HG02759 (cell line): ENCODE measurements around the gene TRIP4.
"Not testable (repeated sequence)": the region's sequence is repeated elsewhere in the genome, so short reads cannot be mapped to it uniquely, and the experiment has no call there.

ENCODE experiments used
- ATAC-seq: cut with Tn5 transposase; IDR thresholded peaks from one replicate; pipeline ENCODE4 v1.9.1; 2021; ENCODE audit warnings: mild to moderate bottlenecking, moderate library complexity; ENCODE audit not compliant: unreplicated experiment

TRIP4 gene

DNA sequence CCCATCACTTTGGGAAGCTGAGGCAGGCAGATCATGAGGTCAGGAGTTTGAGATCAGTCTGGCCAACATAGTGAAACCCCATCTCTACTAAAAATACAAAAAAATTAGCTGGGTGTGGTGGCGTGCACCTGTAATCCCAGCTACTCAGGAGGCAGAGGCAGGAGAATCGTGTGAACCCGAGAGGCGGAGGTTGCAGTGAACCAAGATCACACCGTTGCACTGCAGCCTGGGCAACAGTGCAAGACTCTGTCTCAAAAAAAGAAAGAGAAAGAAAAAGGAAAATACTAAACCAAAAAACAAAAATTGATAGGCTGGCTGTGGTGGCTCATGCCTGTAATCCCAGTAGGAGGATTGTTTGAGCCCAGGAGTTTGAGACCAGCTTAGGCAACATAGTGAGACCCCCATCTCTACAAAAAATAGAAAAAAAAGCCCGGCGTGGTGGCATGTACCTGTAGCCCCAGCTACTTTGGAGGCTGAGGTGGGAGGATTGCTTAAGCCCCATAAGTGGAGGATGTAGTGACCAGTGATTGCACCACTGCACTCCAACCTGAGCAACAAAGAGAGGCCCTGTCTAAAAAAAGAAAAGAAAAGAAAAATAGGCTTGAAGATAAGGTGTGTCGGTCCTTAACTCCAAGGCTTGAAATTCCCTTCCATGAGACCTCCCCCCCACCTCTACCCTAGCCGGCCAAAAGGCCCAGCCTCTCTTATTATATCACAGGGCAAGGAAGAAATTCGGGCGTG is 7.3 kb upstream of the TRIP4 start:
- ATAC-seq: not testable (repeated sequence)

DNA sequence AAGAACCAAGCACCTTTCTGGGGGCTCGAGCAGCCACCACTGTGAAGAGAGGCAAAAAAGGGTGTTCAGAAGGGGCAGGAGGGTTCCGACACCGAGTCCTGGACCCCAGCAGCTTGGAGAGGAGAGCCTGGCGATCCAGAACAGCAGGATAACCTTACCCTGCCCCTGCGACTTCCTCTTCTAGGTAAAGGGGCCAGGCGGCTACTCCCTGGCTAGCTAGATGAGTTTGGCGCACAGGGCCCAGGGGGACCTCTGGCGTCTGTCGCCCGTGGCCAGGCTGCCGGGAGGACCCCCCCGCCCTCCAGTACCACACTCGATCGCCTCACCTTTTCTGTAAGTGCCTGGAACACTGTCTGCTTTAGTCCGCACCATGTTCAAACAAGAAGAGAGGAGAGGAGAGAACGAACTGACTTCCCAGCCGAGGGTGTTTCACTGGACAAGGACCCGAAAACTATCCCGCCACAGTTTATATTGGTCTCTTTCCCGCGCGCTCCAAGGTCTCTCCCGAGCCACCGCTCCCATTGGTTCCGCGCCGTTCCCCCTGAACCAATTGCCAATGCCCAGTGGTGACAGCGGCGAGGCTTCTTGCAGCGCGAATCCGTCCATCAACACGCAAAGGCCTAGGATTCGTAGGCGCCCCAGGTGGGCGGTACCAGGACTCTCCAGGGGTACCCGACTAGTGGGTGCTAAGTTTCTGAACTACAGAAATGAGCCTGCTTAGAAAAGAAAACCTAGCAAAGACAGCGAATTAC is 6.5 kb upstream of the TRIP4 start, which contains the start of gene PCLAF:
TSS of gene PCLAF (minus strand) at position 442 of the 752 bp plus-strand sequence. CDS start at position 372, 70 bp downstream.
- peak; percentile 98 for ATAC-seq

DNA sequence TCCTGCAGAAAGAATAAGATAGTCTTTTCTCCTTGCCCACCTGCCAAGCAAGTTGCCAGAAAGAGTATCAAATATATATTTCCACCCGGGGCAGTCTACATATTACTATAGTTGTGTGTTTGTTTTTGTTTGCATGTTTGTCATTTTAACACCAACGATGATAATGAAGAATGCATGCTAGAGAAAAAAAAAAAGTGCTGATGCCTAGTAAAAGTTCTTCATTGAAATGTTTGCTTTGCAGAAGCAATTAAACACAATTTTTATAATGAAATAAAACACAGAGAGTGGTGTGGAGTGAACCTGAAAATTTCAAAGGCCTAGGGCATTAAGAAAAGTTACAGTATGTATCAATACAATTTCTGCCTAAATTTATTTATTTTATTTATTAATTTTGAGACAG is 3.9 kb upstream of the TRIP4 start:
- ATAC-seq: no peak

DNA sequence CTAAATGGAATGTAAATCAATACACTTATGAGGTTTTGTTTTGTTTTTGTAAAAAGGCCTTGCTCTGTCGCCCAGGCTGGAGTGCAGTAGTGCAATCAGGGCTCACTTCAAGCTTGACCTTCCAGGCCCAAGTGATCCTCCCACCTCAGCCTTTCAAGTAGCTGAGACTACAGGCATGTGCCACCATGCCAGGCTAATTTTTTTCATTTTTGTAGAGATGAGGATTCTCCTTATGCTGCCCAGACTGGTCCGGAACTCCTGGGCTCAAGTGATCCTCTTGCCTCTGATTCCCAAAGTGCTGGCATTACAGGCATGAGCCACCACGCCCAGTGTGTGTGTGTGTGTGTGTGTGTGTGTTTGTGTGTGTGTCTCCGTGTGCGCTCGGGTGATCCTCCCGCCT is 1.3 kb upstream of the TRIP4 start:
- no peak for ATAC-seq

GRCh38 chr15:64389036-64389435 is 1.4 kb downstream of the TRIP4 start:
- no peak for ATAC-seq

DNA sequence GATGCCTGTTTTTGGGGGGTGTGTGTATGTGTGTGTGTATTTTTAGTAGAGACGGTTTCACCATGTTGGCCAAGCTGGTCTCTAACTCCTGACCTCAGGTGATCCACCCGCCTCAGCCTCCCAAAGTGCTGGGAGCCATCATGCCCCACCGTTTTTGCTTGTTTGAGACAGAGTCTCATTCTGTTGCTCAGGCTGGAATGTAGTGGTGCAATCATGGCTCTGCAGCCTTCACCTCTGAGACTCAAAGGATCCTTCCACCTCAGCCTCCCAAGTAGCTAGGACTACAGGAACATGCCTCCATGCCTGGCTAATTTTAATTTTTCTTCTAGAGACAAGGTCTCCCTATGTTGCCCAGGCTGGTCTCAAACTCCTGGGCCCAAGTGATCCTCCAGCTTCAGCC is 4.8 kb downstream of the TRIP4 start:
- not testable (repeated sequence) for ATAC-seq

DNA sequence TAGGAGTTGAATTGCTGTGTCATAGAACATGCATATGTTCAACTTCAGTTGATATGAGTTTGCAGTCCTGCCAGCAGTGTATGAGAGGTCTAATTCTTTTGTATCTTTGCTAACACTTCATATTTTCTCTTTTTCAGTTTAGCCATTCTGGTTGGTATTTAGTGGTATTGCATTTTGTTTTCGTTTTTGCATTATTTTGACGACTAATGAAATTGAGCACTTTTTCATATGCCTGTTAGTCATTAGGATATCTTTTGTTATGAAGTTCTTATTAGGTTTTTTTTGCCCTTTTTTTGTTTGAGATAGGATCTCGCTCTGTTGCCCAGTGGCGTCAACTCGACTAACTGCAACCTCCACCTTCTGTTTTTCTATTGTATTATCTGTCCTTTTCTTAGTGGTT is 9.2 kb downstream of the TRIP4 start:
- ATAC-seq: no peak

DNA sequence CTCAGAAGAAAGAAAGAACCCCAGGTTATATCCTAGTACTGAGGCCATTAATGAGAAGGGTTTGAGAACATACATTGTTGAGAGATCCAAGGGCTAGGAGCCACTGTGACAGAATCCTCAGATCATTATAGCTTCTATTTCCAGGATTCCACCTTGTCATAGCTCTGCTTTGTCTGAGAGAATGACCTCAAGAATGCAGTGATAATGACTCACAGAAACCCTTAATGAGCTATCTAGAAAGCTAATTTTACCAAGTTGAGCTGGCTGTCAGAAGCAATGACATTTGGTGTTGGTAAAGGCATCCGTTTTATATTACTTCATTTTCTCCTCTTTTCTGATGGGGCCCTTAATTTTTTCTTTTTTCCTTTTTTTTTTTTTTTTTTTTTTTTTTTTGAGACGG is 10.9 kb downstream of the TRIP4 start:
- no peak for ATAC-seq

- ATAC-seq: no peak
These were observed 12.9 kb downstream of the TRIP4 start for GRCh38 chr15:64400583-64400982.

DNA sequence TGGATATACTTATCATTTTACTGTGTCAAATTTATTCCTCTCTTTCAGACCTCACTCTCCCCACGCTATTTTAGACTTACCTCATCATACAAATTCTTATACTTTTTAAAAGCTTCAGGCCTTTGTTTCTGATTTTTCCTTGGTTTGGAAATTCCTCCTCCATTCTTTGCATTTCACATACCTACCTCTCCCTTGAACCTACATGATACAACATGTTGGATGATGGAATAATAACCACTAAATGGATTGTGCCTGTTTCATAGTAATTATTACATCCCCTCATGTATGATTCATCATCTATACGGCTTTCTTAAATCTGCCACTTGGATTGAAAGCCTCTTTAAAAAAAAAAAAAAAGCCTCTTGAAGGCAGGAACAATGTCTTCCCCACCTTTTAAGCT is 24.6 kb downstream of the TRIP4 start:
- ATAC-seq: no peak

GRCh38 chr15:64422697-64423096 is 35.1 kb downstream of the TRIP4 start:
- no peak for ATAC-seq

- ATAC-seq: no peak
These were observed 36.3 kb downstream of the TRIP4 start for GRCh38 chr15:64423970-64424369.

GRCh38 chr15:64425221-64425620 is 37.6 kb downstream of the TRIP4 start:
- ATAC-seq: no peak

- no peak for ATAC-seq
These were observed 39.3 kb downstream of the TRIP4 start for GRCh38 chr15:64426845-64427465.

DNA sequence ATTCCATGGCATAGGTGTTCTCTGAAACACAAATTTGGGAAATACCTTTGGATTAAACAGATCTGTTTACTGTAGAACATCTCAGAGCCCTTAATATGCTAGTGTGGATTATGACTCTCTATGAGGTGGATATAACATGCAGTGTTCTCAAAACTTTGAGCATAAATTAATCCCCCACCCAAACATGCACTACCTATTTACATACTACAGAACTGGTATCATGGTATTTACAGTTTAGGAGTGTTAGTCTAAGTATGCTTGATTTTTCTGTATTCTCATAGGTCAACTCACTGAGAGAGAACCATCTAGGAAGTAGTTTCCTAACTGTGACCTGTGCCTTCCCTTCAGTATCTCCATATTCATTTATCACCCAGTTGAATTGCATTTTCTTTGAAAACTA is 41.8 kb downstream of the TRIP4 start:
- no peak for ATAC-seq

- ATAC-seq: peak; percentile 43
These were observed 42.5 kb downstream of the TRIP4 start for GRCh38 chr15:64430000-64430735.

DNA sequence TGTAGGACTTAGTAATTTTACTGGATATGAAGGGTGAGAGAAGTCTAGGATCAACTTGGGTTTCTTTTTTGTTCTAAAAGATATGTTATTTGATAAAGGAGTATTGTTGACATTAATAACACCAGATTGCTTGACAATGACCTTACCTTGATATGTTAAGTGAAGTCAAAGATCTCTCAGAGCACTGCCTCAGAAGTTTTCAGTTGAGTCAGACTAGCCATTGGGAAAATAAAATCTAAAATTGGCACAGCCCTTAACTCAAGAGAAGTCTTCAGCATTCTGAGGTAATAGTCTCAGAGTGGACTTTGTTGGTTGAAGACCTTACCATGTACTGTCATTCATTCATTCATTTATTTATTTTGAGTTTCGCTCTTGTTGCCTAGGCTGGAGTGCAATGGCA is 50.3 kb downstream of the TRIP4 start:
- no peak for ATAC-seq

DNA sequence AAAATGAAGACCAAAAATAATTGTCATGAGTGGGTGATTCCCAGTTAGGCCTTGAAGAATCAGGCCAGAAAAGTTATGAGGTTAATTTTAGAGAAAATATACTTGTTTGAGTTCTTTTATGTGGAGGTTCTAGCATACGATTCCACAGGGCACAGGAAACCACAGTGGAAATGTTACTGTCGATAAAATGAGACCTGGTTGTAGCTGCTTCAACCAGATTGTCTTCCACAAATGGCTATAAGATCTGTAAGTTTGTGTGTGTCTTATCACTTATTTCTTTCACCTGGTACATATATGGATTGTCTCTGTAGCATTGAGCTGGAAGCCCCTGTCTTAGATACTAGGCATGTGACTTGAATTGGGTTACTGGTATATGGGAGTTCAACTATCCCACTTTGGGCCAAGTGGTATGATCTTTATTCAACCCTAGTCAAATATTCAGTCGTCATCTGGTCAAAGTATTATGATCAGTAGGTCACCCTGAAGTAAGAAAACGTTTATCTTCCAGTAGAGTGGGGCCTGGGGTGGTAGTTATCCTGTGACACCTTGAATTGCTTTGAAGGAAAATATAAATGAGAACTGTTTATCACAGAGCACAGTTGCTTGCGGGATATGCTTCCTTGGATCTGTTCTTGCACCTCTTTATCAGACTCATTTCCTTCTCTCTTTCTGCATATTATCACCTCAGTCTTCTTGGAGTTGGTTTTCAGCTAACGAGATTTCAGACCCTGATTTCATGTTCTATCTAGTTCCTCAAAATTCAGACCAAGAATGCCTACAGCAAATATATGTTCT is 51.2 kb downstream of the TRIP4 start:
- no peak for ATAC-seq

GRCh38 chr15:64441852-64442251 is 54.2 kb downstream of the TRIP4 start:
- ATAC-seq: no peak

DNA sequence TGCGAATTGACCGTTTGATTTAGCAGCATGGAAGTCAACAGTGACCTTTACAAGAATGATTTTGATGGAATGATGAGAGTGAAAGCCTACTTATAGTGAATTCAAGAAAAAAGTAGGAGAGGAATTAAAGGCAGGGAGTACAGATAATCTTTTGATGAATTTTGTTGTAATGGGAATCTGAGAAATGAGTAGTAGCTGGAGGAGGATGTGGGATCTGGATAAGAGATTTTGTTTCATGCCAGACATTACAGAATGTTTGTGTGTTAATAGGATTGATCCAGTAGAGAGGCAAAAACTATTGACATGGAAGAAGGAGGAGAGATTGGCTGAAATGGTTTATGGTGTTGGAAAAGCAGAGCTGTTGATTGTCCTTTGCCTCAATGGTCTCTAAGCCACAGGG is 55.4 kb downstream of the TRIP4 start:
- ATAC-seq: no peak
